Activated CD8-positive, alpha-beta memory T cell treated with anti-CD3 and anti-CD28 coated beads, Interleukin-2, amount 50 U/mL, for 24 hours (primary cell): ENCODE data around the gene EPS8L1.
A peak's percentile ranks its signal among the peaks of the same experiment; 100 is the strongest.
"Not testable (repeated sequence)": the region's sequence is repeated elsewhere in the genome, so short reads cannot be mapped to it uniquely, and the experiment has no call there.

ENCODE experiments used
- DNase-seq: peaks from one replicate; pipeline ENCODE4 v3.0.0-alpha.2; 2020; ENCODE audit errors: extremely low read depth

EPS8L1 gene

DNA sequence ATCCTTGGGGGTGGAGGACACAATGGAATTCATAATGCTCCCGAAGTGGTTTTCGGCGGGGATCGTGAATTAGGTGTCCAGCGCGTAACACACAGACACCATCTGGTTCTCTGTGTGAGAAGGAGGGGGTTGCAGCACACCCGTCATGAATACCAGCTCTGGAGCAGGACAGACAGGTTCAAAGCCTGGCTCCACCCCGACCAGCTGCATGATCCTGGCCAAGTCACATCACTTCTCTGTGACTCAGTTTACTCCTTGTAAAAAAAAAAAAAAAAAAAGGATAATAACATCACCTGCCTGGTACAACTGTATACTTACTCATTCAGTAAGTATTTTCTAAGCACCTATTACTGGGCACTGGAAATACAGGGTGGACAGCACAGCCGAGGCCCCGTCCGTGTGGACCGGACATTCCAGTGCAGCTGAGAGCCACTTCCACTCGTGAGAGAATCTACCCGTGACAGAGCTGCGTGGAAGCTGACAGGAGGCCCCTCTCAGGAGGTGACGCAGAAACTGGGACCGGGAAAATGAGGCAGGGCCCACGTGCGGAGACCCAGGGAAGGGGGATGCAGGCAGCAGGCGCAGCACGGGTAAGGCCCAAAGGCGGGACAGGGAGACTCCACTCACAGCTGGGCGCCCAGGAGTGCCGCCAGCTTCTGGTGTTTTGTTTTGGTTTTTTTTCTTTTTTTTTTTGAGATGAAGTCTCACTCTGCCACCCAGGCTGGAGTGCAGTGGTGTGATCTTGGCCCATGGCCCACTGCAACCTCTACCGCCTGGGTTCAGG is 24.7 kb upstream of the EPS8L1 start:
- no peak for DNase-seq

DNA sequence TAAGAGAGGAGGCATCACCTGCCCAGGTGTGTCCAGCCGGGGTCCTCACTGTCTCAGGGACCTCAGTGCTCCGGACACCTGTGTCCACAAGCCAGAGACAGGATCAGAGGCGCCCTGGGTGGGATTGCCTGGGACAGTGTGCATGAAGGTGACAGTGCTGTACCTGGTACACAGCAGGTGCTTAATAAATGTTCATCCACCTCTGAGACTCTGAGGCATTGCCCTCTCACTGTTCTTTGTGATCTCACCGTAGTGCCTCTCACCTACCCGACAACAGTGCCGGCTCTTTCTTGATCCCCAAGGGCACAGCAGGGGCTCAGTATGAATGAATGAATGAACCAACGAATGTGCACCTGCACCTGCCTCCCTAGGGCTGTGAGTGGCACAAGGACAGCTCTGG is 21.9 kb upstream of the EPS8L1 start:
- no peak for DNase-seq

DNA sequence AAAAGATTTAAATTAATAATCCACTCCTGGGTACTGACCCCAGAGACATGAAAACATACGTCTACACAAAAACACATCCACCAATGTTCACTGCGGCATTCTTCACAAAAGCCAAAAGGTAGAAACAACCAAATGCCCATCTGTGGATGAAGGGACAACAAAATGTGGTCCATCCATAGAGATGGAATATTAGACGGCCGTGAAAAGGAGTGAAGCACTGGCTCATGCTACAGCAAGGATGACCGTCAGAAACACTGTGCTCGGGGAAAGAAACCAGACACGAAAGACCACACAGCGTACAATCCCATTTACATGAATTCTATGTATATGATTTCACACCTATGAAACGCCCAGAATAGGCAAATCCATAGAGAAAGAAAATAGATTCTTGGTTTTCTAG is 18.8 kb upstream of the EPS8L1 start:
- DNase-seq: no peak

- DNase-seq: no peak
Measured at GRCh38 chr19:55058781-55059610, 16.7 kb upstream of the EPS8L1 start.

DNA sequence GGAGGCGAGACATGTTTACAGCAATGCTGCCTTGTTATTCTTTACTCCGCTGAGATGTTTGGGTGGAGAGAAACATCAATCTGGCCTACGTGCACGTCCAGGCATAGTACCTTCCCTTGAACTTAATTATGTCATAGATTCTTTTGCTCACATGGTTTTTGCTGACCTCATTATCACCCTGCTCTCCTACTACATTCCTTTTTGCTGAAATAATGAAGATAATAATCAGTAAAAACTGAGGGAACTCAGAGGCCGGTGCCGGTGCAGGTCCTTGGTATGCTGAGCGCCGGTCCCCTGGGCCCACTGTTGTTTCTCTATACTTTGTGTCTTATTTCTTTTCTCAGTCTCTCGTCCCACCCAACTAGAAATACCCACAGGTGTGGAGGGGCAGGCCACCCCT is 15.4 kb upstream of the EPS8L1 start:
- DNase-seq: not testable (repeated sequence)

DNA sequence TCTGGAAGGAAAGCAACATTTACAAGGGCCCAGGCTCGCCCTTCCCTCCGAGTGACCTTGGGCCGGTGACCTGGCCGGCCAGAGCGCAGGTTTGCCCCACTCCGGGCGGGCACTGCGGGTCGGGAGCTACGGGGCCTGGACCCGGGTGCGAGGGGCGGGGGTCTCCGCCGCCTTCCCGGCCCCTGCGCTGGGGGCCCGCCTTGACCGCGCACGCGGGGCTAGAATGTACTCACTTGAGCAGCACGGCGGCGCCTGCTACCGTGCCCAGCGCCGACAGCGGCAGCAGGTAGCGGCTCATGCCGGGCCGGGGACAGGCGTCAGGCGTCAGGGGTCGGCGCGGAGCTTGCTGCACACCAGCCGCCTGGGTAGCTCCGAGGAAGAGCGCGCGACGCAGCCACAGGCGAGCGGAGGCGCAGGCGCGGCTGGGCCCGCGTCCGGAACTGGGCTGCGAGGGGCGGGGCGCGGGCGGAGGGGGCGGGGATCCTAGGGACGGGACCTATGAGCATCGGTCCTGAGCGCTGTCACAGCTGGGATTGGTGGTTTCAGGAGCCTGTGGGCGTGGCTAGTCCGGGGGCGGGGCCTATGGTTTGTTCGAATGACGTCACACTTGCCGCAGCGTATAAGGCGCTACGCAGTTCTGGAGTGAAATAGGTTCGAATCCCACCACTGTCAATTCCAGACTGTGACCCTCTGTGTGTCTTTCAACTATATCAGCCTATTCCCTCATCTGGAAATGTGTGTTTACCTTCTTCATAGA is 12.8 kb upstream of the EPS8L1 start, which contains the start of gene RDH13:
Gene RDH13, minus strand, starts transcription at position 414 of the 757 bp plus-strand sequence. Its CDS starts 116 bp downstream, at position 298.
- peak; percentile 97 for DNase-seq

DNA sequence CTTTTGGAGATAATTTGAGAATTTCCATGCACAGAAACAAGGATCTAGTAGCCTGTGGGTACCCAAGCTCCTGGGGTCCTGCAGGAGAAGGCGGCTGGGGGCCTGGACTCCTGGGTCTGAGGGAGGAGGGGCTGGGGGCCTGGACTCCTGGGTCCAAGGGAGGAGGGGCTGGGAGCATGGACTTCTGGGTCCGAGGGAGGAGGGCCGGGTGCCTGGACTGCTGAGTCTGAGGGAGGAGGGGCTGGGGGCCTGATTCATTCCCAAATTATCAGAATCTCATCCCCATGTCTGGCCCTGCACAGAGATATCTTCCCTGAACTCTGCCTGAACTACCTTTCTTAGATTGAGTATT is 12.2 kb upstream of the EPS8L1 start:
- no peak for DNase-seq

GRCh38 chr19:55065516-55065915 is 10.2 kb upstream of the EPS8L1 start:
- not testable (repeated sequence) for DNase-seq

DNA sequence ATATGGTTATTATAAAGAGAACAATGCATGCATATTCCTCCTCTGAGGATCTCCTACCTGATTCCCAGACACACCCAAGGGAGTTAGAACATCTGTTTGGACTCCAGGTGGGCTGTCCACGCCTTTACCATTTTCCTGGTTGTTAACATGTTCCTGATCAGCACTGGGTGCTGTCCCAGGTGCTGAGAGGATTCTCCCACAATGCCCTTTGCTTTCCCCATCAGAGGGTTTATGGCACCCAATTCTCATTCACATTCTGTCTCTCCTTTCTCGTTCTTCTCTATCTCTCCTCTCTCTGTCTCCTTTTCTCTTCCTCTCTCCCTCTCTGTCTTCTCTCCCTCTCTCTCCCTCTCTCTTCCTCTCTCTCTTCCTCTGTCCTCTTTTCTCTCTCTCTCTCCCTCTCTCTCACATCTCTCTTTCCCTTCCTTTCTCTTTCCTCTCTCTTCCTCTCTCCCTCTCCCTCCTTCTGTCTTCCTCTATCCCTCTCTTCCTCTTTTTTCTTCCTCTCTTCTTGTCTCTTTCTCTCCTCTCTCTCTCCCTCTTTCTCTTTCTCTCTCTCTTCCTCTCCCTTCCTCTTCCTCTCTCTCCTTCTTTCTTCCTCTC is 9.5 kb upstream of the EPS8L1 start:
- DNase-seq: no peak

- DNase-seq: no peak
Measured at GRCh38 chr19:55067869-55068268, 7.8 kb upstream of the EPS8L1 start.

- no peak for DNase-seq
Measured at GRCh38 chr19:55068950-55069864, 6.5 kb upstream of the EPS8L1 start.

GRCh38 chr19:55069865-55070197 is 5.8 kb upstream of the EPS8L1 start:
- DNase-seq: no peak

GRCh38 chr19:55070466-55071128 is 5.1 kb upstream of the EPS8L1 start:
- no peak for DNase-seq

DNA sequence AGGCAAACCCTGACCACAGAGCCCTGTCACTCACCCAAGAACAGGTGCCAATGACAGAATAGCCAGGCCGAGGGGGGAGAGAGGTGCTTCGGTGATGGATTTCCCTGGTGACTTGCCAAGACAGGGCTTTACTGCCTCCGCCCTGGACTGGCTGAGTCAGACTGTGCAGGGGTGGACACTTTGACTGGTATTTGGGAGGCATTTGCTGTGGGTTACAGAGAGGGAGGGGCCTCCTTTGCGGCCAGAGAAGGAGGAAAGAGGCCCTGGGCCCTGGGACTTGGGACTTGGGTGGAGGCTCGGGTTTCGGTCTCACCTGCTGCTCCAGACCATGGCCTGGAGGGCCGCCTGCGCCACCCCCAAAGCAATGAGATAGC is 4.6 kb upstream of the EPS8L1 start:
- DNase-seq: no peak

DNA sequence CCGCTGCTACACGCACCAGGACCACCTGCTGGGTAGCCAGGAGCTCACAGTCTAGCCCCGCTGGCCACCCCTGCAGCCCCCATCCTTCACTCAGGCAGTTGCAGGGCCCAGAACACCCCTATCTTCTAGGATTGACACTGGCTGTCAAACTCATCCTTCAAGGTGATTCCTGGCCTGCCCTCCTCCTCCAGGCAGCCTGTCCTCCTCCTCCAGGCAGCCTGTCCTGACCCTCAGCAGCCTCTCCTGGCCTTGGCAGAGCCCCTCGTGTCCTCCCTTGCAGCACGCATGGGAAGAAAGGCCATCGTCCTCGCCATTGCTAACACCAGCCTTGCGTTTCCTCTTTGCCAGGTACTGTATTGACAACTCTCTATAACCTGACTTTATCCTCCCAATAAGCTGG is 3.8 kb upstream of the EPS8L1 start:
- DNase-seq: no peak

DNA sequence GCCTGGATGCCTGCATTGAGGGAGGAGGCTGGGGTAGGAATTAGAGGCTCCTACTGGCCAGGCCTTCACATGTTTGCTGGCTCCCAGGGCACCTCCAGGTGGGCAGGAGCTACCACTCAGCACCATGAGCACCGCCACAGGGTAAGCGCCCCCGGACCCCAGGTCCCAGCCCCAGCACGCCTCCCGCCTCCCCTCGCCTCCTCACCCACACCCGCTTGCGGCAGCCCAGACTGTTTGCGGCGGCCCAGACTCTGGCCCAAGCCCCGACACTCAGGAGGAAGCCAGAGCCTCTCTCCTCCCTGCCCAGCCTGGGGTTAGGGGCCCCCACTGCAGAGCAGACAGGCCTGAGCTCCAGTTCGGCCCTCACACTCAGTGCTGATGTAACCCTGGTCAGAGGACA is 652 bp downstream of the EPS8L1 start:
- DNase-seq: no peak

DNA sequence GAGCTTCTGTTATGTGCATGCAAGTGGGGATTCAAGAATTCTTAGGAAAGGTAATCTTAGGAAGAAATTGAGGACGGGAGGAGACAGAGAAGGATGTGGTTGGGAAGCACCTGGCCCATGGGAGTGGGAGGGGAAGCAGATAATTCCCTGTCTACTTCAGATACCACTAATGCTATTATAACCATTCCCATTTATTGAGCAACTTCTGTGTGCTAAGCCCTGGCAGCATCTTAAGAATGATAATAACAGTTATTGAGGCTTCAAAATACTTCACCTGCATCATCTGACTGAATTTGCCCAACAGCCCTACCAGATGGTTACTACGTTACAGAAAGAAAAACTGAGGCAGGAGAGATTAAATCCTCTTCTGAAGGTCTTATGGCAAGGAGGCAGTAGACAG is 1.4 kb downstream of the EPS8L1 start:
- DNase-seq: no peak

GRCh38 chr19:55078996-55079395 is 3.3 kb downstream of the EPS8L1 start:
- DNase-seq: no peak

- DNase-seq: no peak
Measured at GRCh38 chr19:55079400-55080038, 3.9 kb downstream of the EPS8L1 start.
